ENCODE data around the gene SERPINA9.
A peak's percentile ranks its signal among the peaks of the same experiment; 100 is the strongest.

SERPINA9 gene

GRCh38 chr14:94462763-94463572 is 13.0 kb downstream of the SERPINA9 start:
- DNase-seq (ENCODE audit: low read depth, low spot score): no peak

- no peak for DNase-seq (ENCODE audit: low read depth, low spot score)
Measured at GRCh38 chr14:94462219-94462551, 13.8 kb downstream of the SERPINA9 start.

GRCh38 chr14:94461526-94462218 is 14.3 kb downstream of the SERPINA9 start:
- no peak for DNase-seq (ENCODE audit: low read depth, low spot score)

GRCh38 chr14:94460631-94461416 is 15.2 kb downstream of the SERPINA9 start:
- no peak for DNase-seq (ENCODE audit: low read depth, low spot score)

GRCh38 chr14:94458558-94459205 is 17.3 kb downstream of the SERPINA9 start:
- no peak for DNase-seq (ENCODE audit: low read depth, low spot score)

GRCh38 chr14:94458096-94458495 is 17.9 kb downstream of the SERPINA9 start:
- no peak for DNase-seq (ENCODE audit: low read depth, low spot score)

- DNase-seq (ENCODE audit: low read depth, low spot score): no peak
Measured at GRCh38 chr14:94455928-94456327, 20.1 kb downstream of the SERPINA9 start.

- no peak for DNase-seq (ENCODE audit: low read depth, low spot score)
Measured at GRCh38 chr14:94451826-94452225, 24.2 kb downstream of the SERPINA9 start.

- peak; percentile 40 for DNase-seq (ENCODE audit: low read depth, low spot score)
Measured at GRCh38 chr14:94451091-94451771, 24.8 kb downstream of the SERPINA9 start.

- no peak for DNase-seq (ENCODE audit: low read depth, low spot score)
Measured at GRCh38 chr14:94450722-94451090, 25.3 kb downstream of the SERPINA9 start.

GRCh38 chr14:94449930-94450329 is 26.1 kb downstream of the SERPINA9 start:
- no peak for DNase-seq (ENCODE audit: low read depth, low spot score)

GRCh38 chr14:94448071-94448808 is 27.8 kb downstream of the SERPINA9 start:
- DNase-seq (ENCODE audit: low read depth, low spot score): no peak

GRCh38 chr14:94447206-94447605 is 28.8 kb downstream of the SERPINA9 start:
- DNase-seq (ENCODE audit: low read depth, low spot score): no peak

GRCh38 chr14:94446126-94446525 is 29.9 kb downstream of the SERPINA9 start:
- DNase-seq (ENCODE audit: low read depth, low spot score): no peak

- no peak for DNase-seq (ENCODE audit: low read depth, low spot score)
Measured at GRCh38 chr14:94445003-94445402, 31.0 kb downstream of the SERPINA9 start.

GRCh38 chr14:94441531-94442205 is 34.3 kb downstream of the SERPINA9 start:
- no peak for DNase-seq (ENCODE audit: low read depth, low spot score)

GRCh38 chr14:94441130-94441529 is 34.9 kb downstream of the SERPINA9 start:
- no peak for DNase-seq (ENCODE audit: low read depth, low spot score)

- DNase-seq (ENCODE audit: low read depth, low spot score): no peak
Measured at GRCh38 chr14:94439453-94440057, 36.4 kb downstream of the SERPINA9 start.

- DNase-seq (ENCODE audit: low read depth, low spot score): no peak
Measured at GRCh38 chr14:94428610-94429009, 47.4 kb downstream of the SERPINA9 start.

Measured in iPS DF 19.7 (cell line).